ENCODE data around the gene HOXB8.
A peak's percentile ranks its signal among the peaks of the same experiment; 100 is the strongest.

Gene HOXB8

DNA sequence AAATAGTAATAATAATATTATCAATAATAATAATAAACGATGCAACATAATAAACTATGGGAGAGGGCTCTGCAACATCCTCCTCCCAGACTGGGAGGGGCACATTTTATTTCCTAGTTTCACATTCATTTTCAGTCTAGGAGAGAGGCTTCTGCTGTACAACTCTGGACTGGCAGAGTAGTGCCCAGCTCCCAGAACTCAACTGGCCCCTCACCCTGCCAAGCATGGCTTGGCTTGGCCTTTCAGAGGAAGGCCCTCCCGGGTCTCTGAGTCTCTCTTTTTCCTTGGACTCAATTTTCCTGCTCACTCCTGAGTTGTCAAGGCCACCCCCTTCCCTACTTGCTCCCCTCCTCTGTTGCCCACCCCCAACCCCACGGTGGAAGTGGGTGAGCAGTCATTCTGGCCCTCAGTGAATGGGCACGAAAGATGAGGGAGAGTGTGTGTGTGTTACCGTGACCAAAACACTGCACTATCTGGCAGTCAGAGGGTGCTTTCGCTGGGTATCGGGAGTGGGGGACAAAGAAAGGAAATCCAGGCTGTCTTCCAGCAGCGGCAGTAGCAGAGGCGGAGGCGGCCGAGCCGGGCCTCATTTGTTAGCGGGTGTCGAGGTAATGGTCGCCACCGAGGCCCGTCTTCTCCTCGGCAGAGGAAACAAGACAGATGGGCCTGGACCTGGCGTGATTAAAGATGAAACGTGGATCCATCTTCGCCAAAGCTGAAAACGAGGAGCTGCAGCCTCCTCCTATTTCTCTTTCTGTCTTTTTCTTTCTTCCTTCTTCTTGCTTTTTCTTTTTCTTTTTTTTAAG, 39.2 kb downstream of the HOXB8 start:
- Mint-ChIP-seq H3K9me3 (no peaks in the 10 kb centered on the region), H3K36me3 (peaks cover 20% of the 10 kb centered on the region), H3K4me3 (peak overlapping the region; percentile 50), H3K27me3 (peaks cover 58% of the 10 kb centered on the region), H3K4me1 (peaks cover 70% of the 10 kb centered on the region), H3K27ac (peak overlapping the region; percentile 83)
- no peak for DNase-seq
- CTCF ChIA-PET, result interaction anchor here (0.6 to 1.3 kb wide), 4 partner anchors 83 to 1377 kb away, joined by 3 to 4 read pairs (median 3); no protein-coding TSS in a partner anchor

- Mint-ChIP-seq H3K4me3 (no peak overlapping the region), H3K36me3 (peaks cover 20% of the 10 kb centered on the region), H3K9me3 (no peaks in the 10 kb centered on the region), H3K27ac (no peak overlapping the region), H3K27me3 (peaks cover 51% of the 10 kb centered on the region), H3K4me1 (peaks cover 63% of the 10 kb centered on the region)
- CTCF ChIA-PET, result interaction anchor here (0.7 to 1.3 kb wide), 3 partner anchors 83 to 102 kb away, joined by 3 to 4 read pairs (median 3); no protein-coding TSS in a partner anchor
- DNase-seq, result no peak
Measured at GRCh38 chr17:48575066-48575582, 40.0 kb downstream of the HOXB8 start.

DNA sequence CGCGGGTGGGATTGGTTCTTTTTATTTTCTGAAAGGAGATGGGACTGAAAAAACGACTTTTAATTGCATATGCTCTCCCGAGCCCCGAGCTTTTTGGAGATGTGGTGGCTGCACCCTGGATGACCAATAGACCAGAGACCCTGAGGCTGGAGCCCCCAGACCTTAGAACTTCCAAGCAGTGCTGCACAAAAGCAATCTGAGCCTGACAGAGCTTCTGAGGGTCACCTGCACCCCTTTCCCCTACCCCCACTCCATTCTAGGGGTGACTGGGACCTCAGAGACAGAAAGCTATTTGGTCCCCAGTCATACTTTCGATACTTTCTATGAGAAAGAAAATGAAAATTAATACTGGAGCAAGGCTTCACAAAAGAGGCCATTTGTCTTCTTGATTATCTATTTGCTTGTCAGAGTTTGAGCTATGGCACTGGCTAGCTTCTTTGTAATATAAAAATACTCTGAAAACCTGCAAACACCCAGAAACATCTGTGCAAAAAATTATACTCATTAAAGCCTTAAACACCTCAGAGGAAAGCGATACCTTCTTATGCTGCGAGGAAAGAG, 40.5 kb downstream of the HOXB8 start:
- CTCF ChIA-PET, result interaction anchor here (0.7 to 1.1 kb wide), 2 partner anchors 82 to 102 kb away, joined by 3 read pairs; no protein-coding TSS in a partner anchor
- H3K27ac Mint-ChIP-seq, result no peak overlapping the region
- peaks cover 17% of the 10 kb centered on the region for H3K36me3 Mint-ChIP-seq
- DNase-seq, result no peak
- no peak overlapping the region for H3K4me3 Mint-ChIP-seq
- H3K4me1 Mint-ChIP-seq, result peaks cover 57% of the 10 kb centered on the region
- H3K9me3 Mint-ChIP-seq, result no peaks in the 10 kb centered on the region
- H3K27me3 Mint-ChIP-seq, result peaks cover 45% of the 10 kb centered on the region

DNA sequence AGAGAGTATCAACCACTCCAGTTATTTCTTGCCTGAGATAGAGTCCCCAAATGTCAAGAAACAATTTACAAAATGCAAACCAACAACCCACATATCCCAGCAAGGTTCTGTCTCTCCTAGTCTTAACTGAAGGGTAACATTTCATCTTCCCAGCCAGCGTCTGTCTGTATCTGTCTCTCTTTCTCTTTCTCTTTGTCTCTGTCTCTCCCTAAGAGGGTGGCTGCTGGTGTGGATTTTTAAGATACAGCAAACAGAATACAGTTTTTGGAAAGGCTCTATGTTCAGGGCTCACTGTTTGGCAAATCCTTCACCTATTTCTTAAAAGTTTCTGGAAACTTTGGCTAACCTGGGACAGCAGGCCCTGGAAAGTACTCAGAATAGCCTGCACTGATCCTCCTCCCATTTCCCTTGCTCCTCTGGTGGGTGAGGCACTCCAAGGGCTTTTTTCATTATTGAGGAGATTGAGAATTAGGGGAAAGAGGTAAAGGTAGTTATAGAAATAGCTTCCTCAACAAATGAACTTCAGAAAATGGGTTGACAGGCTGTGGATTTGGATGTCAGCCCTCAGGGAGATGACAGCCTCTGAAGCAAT, 43.2 kb downstream of the HOXB8 start:
- H3K9me3 Mint-ChIP-seq, result no peaks in the 10 kb centered on the region
- H3K27me3 Mint-ChIP-seq, result peaks cover 21% of the 10 kb centered on the region
- peaks cover 15% of the 10 kb centered on the region for H3K36me3 Mint-ChIP-seq
- DNase-seq, result no peak
- CTCF ChIA-PET, result no interaction called here
- H3K27ac Mint-ChIP-seq, result no peak overlapping the region
- H3K4me1 Mint-ChIP-seq, result peaks cover 46% of the 10 kb centered on the region
- H3K4me3 Mint-ChIP-seq, result no peak overlapping the region

GRCh38 chr17:48571024-48571818, 43.9 kb downstream of the HOXB8 start:
- H3K27ac Mint-ChIP-seq, result no peak overlapping the region
- no peaks in the 10 kb centered on the region for H3K9me3 Mint-ChIP-seq
- CTCF ChIA-PET, result no interaction called here
- peaks cover 14% of the 10 kb centered on the region for H3K27me3 Mint-ChIP-seq
- H3K4me1 Mint-ChIP-seq, result peaks cover 41% of the 10 kb centered on the region
- no peak overlapping the region for H3K4me3 Mint-ChIP-seq
- DNase-seq, result no peak
- H3K36me3 Mint-ChIP-seq, result peaks cover 12% of the 10 kb centered on the region

DNA sequence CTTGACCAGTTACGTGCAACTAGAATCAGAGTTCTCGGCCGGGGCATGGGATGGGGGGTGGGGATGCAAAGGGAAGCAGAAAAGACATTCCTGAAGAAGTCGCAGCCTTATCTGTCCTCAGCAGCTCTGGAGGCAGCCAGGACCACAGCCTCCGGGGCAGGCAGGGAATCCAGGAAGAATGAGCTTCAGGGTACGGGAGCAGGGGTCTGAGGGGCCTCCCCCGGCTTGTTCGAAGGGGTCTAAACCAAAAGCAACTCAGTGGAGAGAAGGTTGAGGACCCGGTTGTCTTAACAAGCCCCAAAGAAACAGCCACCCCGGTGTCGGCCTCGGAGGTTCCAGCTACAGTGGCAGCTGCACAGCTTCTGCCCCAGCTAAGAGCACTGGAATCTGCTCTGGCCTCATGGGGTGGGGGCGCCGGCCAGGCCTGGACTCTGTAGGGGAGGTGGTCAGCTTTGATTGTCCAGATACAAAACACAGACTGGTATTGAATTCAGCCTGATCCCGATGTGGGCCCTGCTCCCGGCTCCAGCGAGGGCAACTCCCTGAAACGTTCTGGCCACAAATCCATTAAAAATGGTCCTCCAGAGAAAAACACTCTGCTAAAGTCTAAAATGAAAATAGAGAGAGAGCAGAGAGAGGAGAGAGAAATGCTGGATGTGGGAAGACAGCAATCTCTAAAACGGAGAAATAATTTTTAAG, 44.6 kb downstream of the HOXB8 start:
- Mint-ChIP-seq H3K36me3 (peaks cover 12% of the 10 kb centered on the region), H3K9me3 (no peaks in the 10 kb centered on the region), H3K4me3 (no peak overlapping the region), H3K27ac (no peak overlapping the region), H3K27me3 (peaks cover 7% of the 10 kb centered on the region), H3K4me1 (peaks cover 33% of the 10 kb centered on the region)
- CTCF ChIA-PET, result interaction anchor here (0.6 to 0.8 kb wide), 3 partner anchors 9 to 466 kb away, joined by 3 to 4 read pairs (median 3); no protein-coding TSS in a partner anchor
- DNase-seq, result no peak

DNA sequence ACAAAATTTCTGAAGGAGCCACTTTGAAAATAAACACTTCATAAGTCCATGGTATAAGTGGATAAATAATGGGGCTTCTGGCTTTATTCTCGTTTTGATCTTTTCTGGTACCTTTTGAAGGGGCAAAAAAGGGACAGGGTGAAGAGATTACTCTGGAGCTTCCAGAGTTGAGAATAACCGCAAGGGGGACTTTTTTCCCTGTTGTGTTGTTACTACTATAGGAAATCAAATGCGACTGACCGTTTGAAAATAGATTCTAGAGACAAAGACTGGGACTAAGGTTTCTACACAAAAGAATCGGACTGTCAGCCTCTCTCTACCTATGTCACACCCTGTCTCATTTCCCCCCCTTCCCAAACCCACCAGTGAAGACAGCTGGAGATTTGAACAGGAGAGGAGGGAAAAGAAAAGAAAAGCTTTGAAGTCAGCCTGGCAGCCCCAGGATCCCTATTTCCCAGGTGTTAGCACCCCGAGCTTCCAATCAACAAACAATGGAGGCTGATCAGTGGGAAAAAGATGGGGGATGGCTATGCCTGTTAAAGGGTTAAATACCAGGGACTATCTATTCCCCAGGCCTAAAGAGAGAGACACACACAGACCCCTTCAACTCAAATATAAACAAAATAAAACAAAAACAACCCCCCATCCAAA, 45.3 kb downstream of the HOXB8 start:
- Mint-ChIP-seq H3K4me3 (no peak overlapping the region), H3K36me3 (peaks cover 13% of the 10 kb centered on the region), H3K27ac (no peak overlapping the region), H3K27me3 (peaks cover 7% of the 10 kb centered on the region), H3K4me1 (peaks cover 28% of the 10 kb centered on the region), H3K9me3 (no peaks in the 10 kb centered on the region)
- CTCF ChIA-PET, result interaction anchor here (0.6 to 0.8 kb wide), 4 partner anchors 8 to 467 kb away, joined by 3 to 4 read pairs (median 4); no protein-coding TSS in a partner anchor
- DNase-seq, result no peak

DNA sequence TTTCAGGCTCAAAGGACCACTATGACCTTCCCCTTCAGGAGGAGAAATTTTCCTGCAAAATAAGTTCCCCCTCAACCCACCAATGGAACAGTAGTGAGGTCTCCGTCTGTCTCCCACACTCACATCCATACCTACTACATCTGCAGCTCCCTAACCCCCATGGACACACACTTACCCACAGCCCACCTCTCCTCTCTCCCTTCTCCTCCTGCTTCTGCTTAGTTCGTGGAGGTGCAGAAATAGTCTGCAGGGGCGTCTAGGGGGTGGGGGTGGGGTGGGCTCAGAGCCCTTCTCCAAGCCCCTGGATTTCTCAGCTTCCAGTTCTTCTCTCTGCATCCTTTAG, 45.9 kb downstream of the HOXB8 start:
- Mint-ChIP-seq H3K27ac (no peak overlapping the region), H3K27me3 (peaks cover 3% of the 10 kb centered on the region), H3K9me3 (no peaks in the 10 kb centered on the region), H3K36me3 (peaks cover 12% of the 10 kb centered on the region), H3K4me1 (peaks cover 28% of the 10 kb centered on the region), H3K4me3 (no peak overlapping the region)
- CTCF ChIA-PET, result interaction anchor here (0.6 to 0.8 kb wide), 2 partner anchors 81 to 305 kb away, joined by 3 to 4 read pairs; no protein-coding TSS in a partner anchor
- DNase-seq, result no peak

DNA sequence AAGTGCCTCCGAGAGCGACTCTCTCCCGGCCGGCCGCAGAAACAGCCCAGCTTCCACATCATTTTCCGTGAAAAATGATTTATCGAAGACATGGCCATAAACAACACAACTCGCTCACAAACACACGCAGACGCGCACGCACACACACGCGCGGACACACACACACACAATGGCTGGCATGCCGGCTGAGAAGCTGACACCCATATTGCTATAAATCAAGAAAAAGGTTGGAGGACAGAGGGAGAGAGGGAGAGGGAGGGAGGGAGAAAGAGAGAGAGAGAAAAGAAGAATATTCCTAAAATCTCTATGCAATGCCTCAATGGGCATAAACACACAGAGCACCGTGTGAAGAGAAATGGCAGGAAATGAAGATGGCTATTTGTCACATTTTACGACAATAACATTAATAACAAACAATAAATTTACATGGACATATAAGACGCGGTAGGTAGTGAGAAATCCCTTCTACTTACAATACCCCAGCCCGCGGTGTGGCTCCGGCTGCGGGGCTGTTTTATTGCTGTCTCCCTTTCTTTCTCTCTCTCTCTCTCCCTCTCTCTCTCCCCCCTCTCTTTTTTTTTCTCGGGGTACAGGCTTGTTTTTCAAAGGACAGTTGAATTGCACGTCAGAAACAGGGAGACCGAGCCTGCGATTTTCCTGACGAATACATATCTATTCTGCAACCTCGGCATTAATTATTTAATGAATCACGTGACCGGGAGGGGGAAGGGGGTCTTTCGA, 46.4 kb downstream of the HOXB8 start:
- H3K4me3 Mint-ChIP-seq, result no peak overlapping the region
- H3K27ac Mint-ChIP-seq, result peak overlapping the region; percentile 66
- H3K27me3 Mint-ChIP-seq, result peaks cover 3% of the 10 kb centered on the region
- CTCF ChIA-PET, result interaction anchor here (1.2 kb wide), 1 partner anchor 76 kb away, joined by 3 read pairs; no protein-coding TSS in a partner anchor
- H3K36me3 Mint-ChIP-seq, result peaks cover 12% of the 10 kb centered on the region
- H3K9me3 Mint-ChIP-seq, result no peaks in the 10 kb centered on the region
- DNase-seq, result no peak
- peaks cover 27% of the 10 kb centered on the region for H3K4me1 Mint-ChIP-seq

DNA sequence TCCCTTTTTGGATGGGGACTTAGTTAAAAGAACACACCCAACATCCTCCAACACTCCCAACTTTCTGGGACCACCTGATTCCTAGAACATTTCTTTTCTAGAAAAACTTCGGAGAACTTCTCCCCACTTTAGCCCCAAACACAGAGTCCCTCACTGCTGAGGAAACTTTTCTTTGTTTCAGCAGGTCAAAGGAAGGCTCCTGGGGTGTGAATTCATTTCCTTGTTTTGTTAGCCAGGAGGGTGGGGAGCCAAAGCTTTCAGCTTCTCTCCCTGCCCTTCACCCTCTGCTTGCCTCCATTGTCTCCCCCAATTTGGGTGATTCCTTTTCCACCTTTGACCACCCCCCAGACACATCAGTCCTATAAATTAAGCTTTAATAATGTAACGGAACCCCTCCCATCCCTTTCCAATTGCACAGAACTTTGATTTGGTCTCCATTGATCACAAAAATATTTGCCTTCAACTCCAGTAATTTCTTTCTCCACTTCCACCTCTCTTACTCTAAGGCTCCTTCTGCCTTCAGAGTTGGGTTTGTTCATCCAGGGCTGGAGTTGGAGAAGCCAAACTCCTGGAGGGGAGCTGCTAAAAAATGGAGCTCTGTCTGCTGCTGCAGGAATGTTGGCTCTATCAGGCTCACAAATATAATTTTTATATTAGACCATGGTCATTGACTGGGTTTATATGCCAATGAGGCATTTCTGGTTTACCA, 47.3 kb downstream of the HOXB8 start:
- no peak overlapping the region for H3K27ac Mint-ChIP-seq
- no peaks in the 10 kb centered on the region for H3K9me3 Mint-ChIP-seq
- CTCF ChIA-PET, result interaction anchor here (1.2 kb wide), 1 partner anchor 75 kb away, joined by 3 read pairs; no protein-coding TSS in a partner anchor
- DNase-seq, result no peak
- H3K4me1 Mint-ChIP-seq, result peaks cover 19% of the 10 kb centered on the region
- peaks cover 12% of the 10 kb centered on the region for H3K27me3 Mint-ChIP-seq
- no peak overlapping the region for H3K4me3 Mint-ChIP-seq
- peaks cover 12% of the 10 kb centered on the region for H3K36me3 Mint-ChIP-seq

DNA sequence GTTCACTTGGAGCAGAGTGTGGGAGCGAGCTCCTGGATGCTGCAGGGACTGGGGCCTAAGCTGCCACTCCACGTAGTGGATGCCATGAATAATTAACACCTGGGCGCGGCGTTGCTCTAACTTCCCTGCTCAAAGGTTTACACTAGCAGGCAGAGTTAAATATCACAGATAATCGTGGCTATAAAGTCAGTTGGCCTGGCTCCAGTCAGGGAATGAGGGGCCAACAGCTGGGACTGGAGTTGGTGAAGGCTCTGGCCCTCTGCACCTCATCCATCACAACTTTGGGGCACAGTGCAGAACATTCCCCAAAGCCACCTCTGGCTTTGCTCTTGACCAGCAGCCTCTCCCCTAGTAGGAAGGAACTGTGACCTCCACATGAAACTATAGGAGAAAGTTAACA, 47.9 kb downstream of the HOXB8 start:
- DNase-seq, result no peak
- Mint-ChIP-seq H3K36me3 (peaks cover 11% of the 10 kb centered on the region), H3K27me3 (peaks cover 18% of the 10 kb centered on the region), H3K27ac (no peak overlapping the region), H3K9me3 (no peaks in the 10 kb centered on the region), H3K4me3 (no peak overlapping the region), H3K4me1 (peaks cover 21% of the 10 kb centered on the region)
- CTCF ChIA-PET, result interaction anchor here (1.2 kb wide), 1 partner anchor 75 kb away, joined by 3 read pairs; no protein-coding TSS in a partner anchor

- Mint-ChIP-seq H3K9me3 (no peaks in the 10 kb centered on the region), H3K27ac (no peak overlapping the region), H3K4me3 (no peak overlapping the region), H3K27me3 (peaks cover 21% of the 10 kb centered on the region), H3K36me3 (peaks cover 11% of the 10 kb centered on the region), H3K4me1 (peaks cover 24% of the 10 kb centered on the region)
- CTCF ChIA-PET, result no interaction called here
- DNase-seq, result no peak
Measured at GRCh38 chr17:48566717-48567116, 48.4 kb downstream of the HOXB8 start.

All from activated naive CD4-positive, alpha-beta T cell treated with anti-CD3 and anti-CD28 coated beads, Interleukin-2, amount 10 ng/mL, durations not matched to agents 7 days and 5 days (primary cell).